GM13977 (cell line): ENCODE results near the gene OXCT1.
"Not testable (repeated sequence)": the region's sequence is repeated elsewhere in the genome, so short reads cannot be mapped to it uniquely, and the experiment has no call there.

Experiments used
- DNase-seq: peaks from one replicate; pipeline ENCODE4 v3.0.0; 2012; ENCODE audit warnings: low spot score
- CTCF ChIP-seq: IDR thresholded peaks from 2 replicates; pipeline ENCODE4 v1.5.1; 2012; ENCODE audit warnings: mild to moderate bottlenecking, control low read depth; ENCODE audit not compliant: insufficient read depth; ENCODE audit errors: extremely low read depth, missing control alignments
- in situ Hi-C: fragments of 300-500 bp; cut with MboI; formaldehyde crosslinking; loops from one replicate; pipeline ENCODE4 v1.12.0; 2022; ENCODE audit warnings: low sequenced_read_pairs, low pct_unique_long_range_greater_than_20kb, mixed read lengths, inconsistent platforms; ENCODE audit not compliant: unreplicated experiment

The OXCT1 gene

GRCh38 chr5:41751867-41752266, 118.4 kb downstream of the OXCT1 start:
- in situ Hi-C loops, result no loop called here
- TF ChIP-seq CTCF, result no peak
- no peak for DNase-seq

- no peak for TF ChIP-seq CTCF
- in situ Hi-C loops, result no loop called here
- peak; percentile 38 for DNase-seq
Measured at GRCh38 chr5:41748631-41749030, 121.6 kb downstream of the OXCT1 start.

GRCh38 chr5:41747708-41748107, 122.5 kb downstream of the OXCT1 start:
- in situ Hi-C loops, result no loop called here
- DNase-seq, result no peak
- TF ChIP-seq CTCF, result no peak

DNA sequence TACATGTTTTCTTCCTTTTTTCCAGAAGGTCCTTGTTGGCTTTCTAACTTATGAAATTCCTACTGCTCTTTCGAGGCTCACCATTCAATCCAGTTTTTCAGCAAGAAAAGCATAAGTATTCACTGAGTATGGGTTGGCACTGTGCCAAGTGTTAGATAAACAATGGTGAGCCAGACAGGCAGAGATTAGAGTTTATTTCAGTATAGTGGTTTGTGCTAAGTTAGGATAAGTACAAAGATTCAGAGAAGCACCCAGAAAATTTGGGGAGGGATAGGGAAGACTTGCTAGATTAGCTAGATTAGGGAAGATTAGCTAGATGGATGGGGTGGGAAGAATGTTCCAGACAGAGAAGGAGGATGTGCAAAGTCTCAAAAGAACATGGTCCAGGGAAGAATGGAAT, 122.9 kb downstream of the OXCT1 start:
- in situ Hi-C loops, result no loop called here
- TF ChIP-seq CTCF, result no peak
- no peak for DNase-seq

DNA sequence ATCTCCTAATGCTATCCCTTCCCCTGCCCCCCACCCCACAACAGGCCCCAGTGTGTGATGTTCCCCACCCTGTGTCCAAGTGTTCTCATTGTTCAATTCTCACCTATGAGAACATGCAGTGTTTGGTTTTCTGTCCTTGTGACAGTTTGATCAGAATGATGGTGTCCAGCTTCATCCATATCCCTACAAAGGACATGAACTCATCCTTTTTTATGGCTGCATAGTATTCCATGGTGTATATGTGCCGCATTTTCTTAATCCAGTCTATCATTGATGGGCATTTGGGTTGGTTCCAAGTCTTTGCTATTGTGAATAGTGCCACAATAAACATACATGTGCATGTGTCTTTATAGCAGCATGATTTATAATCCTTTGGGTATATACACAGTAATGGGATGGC, 127.6 kb downstream of the OXCT1 start:
- DNase-seq, in situ Hi-C loops: not testable (repeated sequence)

- no peak for DNase-seq
- in situ Hi-C loops, result no loop called here
- TF ChIP-seq CTCF, result no peak
Measured at GRCh38 chr5:41738710-41739354, 131.4 kb downstream of the OXCT1 start.

GRCh38 chr5:41736641-41737040, 133.6 kb downstream of the OXCT1 start:
- in situ Hi-C loops, result no loop called here
- no peak for TF ChIP-seq CTCF
- no peak for DNase-seq
